ENCODE measurements around the gene CELF1.

CELF1 gene

GRCh38 chr11:47426062-47426956 is 126.6 kb downstream of the CELF1 start, which contains the start of gene PSMC3:
TSS of gene PSMC3 (minus strand) at chr11:47426439. CDS start at chr11:47426279, 160 bp downstream.
- peaks cover 14% of the 10 kb centered on the region for H3K4me1 ChIP-seq (ENCODE audit: insufficient read depth, low read length)
- peak within 1 kb of the TSS; percentile 98 for H3K27ac ChIP-seq (ENCODE audit: low read depth, low read length)
- no peaks in the 10 kb centered on the region for H3K9me3 ChIP-seq (ENCODE audit: low read length)
- peak within 1 kb of the TSS; percentile 67 for H3K9ac ChIP-seq (ENCODE audit: low read length)
- H3K27me3 ChIP-seq (ENCODE audit: control insufficient read depth in 1 of 2, insufficient read depth in 2 of 2, low read length in 2 of 2): no peaks in the 10 kb centered on the region
- peak within 1 kb of the TSS; percentile 78 to 85 for H3K4me3 ChIP-seq (ENCODE audit: low read depth in 1 of 2, low read length in 2 of 2)
- peaks cover 26% of the 10 kb centered on the region for H3K36me3 ChIP-seq (ENCODE audit: insufficient read depth, low read length)

DNA sequence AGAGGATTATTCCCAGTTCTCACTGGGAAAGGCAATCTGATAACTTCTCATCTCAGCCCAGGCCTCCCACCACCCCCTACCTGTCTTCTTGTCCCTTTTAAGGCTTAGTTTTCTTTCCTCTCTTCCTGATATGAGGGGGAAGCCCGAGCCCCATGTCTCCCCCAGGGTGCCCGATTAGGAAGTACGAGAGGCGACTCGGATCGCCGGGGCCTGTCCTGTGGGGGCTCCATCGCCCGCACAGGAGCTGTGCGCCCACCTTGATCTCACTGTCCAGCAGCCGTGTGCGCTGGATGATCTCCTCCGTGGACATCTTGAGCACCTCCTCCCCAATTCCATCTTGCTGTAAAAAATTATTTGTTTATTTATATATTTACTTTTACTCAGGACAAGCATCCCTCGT is 127.3 kb downstream of the CELF1 start:
- peaks cover 14% of the 10 kb centered on the region for H3K4me1 ChIP-seq (ENCODE audit: insufficient read depth, low read length)
- no peaks in the 10 kb centered on the region for H3K9me3 ChIP-seq (ENCODE audit: low read length)
- peaks cover 30% of the 10 kb centered on the region for H3K36me3 ChIP-seq (ENCODE audit: insufficient read depth, low read length)
- H3K27ac ChIP-seq (ENCODE audit: low read depth, low read length): peak overlapping the region; percentile 98
- peak overlapping the region; percentile 67 for H3K9ac ChIP-seq (ENCODE audit: low read length)
- peak overlapping the region; percentile 78 to 85 for H3K4me3 ChIP-seq (ENCODE audit: low read depth in 1 of 2, low read length in 2 of 2)
- H3K27me3 ChIP-seq (ENCODE audit: control insufficient read depth in 1 of 2, insufficient read depth in 2 of 2, low read length in 2 of 2): no peaks in the 10 kb centered on the region

DNA sequence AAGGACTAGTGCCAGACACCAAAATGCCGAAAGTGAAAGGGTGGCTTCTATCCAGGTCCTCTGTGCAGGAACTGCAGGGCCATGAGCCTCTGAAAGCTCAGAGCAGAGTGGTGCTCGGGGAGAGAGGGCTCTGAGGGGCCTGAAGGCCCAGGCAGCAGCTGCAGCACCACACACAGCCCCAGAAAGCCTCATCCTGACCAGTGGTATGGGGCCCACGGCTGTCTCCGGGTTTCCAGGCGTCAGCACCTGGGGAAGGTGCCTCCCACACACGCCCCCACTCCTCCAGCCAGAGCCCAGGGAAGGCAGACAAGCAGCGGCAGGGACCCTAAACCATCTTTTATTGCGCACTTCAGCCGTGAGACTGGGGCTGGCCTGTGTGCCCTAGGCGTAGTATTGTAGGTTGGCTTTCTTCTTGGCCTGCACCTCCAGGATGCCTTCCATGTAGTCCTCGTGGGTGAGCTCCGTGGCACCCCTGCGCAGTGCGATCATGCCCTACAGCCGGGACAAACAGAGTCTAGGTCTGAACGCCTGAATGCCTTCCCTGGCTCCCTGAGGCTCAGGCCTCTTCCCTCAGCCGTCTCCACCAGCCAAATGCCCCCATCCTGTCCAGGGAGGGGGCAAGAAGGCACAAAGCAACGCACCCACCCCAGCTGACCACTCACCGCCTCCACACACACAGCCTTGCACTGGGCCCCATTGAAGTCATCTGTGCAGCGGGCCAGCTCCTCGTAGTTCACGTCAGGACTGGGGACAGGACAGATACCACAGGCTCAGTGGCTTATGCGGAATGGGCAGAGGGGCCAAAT is 134.3 kb downstream of the CELF1 start:
- H3K36me3 ChIP-seq (ENCODE audit: insufficient read depth, low read length): peaks cover 67% of the 10 kb centered on the region
- no peak overlapping the region for H3K4me3 ChIP-seq (ENCODE audit: low read depth in 1 of 2, low read length in 2 of 2)
- H3K4me1 ChIP-seq (ENCODE audit: insufficient read depth, low read length): peaks cover 18% of the 10 kb centered on the region
- no peak overlapping the region for H3K9ac ChIP-seq (ENCODE audit: low read length)
- no peaks in the 10 kb centered on the region for H3K27me3 ChIP-seq (ENCODE audit: control insufficient read depth in 1 of 2, insufficient read depth in 2 of 2, low read length in 2 of 2)
- no peaks in the 10 kb centered on the region for H3K9me3 ChIP-seq (ENCODE audit: low read length)
- H3K27ac ChIP-seq (ENCODE audit: low read depth, low read length): no peak overlapping the region

DNA sequence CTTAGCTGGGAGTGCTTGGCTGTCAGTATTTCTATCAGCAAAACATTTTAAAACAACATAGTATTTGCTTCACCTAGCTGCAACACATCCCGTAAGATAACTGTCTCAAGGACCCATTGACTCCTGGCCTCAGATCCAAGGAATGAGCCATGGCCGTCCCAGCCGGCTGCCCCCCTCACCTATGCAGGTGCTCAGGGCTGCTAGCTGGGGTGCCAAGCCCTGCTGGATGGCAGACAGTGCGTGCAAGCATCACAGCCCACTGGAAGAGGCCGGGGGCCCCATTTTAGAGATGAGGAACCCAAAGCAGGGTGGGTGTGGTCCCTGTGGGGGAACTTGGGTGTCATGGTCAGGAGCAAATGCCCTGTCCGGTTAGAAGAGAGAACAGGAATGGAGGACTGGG is 135.2 kb downstream of the CELF1 start:
- peaks cover 62% of the 10 kb centered on the region for H3K36me3 ChIP-seq (ENCODE audit: insufficient read depth, low read length)

GRCh38 chr11:47415949-47416472 is 136.9 kb downstream of the CELF1 start:
- H3K9ac ChIP-seq (ENCODE audit: low read length): no peak overlapping the region
- peak overlapping the region; percentile 86 for H3K27ac ChIP-seq (ENCODE audit: low read depth, low read length)
- H3K36me3 ChIP-seq (ENCODE audit: insufficient read depth, low read length): peaks cover 59% of the 10 kb centered on the region
- no peak overlapping the region for H3K4me3 ChIP-seq (ENCODE audit: low read depth in 1 of 2, low read length in 2 of 2)
- H3K27me3 ChIP-seq (ENCODE audit: control insufficient read depth in 1 of 2, insufficient read depth in 2 of 2, low read length in 2 of 2): no peaks in the 10 kb centered on the region
- peaks cover 18% of the 10 kb centered on the region for H3K4me1 ChIP-seq (ENCODE audit: insufficient read depth, low read length)
- H3K9me3 ChIP-seq (ENCODE audit: low read length): no peaks in the 10 kb centered on the region

More for the DNA sequence above, 135.2 kb downstream of the CELF1 start:
- H3K27ac ChIP-seq (ENCODE audit: low read depth, low read length): no peak overlapping the region
- no peak overlapping the region for H3K9ac ChIP-seq (ENCODE audit: low read length)
- no peaks in the 10 kb centered on the region for H3K9me3 ChIP-seq (ENCODE audit: low read length)
- no peak overlapping the region for H3K4me3 ChIP-seq (ENCODE audit: low read depth in 1 of 2, low read length in 2 of 2)
- H3K4me1 ChIP-seq (ENCODE audit: insufficient read depth, low read length): peaks cover 18% of the 10 kb centered on the region
- no peaks in the 10 kb centered on the region for H3K27me3 ChIP-seq (ENCODE audit: control insufficient read depth in 1 of 2, insufficient read depth in 2 of 2, low read length in 2 of 2)
